GM12874 (cell line): Measurements from ENCODE around the gene CHN2.

Experiments
- CTCF ChIP-seq: IDR thresholded peaks from 2 replicates; pipeline ENCODE4 v1.5.1; 2011; ENCODE audit warnings: low read depth, mild to moderate bottlenecking, control low read depth, low read length, moderate library complexity; ENCODE audit not compliant: insufficient read depth

CHN2 gene

GRCh38 chr7:29229946-29230345 is 35.4 kb downstream of the CHN2 start:
- no peak for TF ChIP-seq CTCF

- no peak for TF ChIP-seq CTCF
These were observed 36.3 kb downstream of the CHN2 start for GRCh38 chr7:29230871-29231345.

- no peak for TF ChIP-seq CTCF
These were observed 37.2 kb downstream of the CHN2 start for GRCh38 chr7:29231671-29232232.

- no peak for TF ChIP-seq CTCF
These were observed 39.9 kb downstream of the CHN2 start for GRCh38 chr7:29234438-29234837.

GRCh38 chr7:29236071-29236580 is 41.6 kb downstream of the CHN2 start:
- no peak for TF ChIP-seq CTCF

- no peak for TF ChIP-seq CTCF
These were observed 42.1 kb downstream of the CHN2 start for GRCh38 chr7:29236649-29237048.

GRCh38 chr7:29237489-29237888 is 42.9 kb downstream of the CHN2 start:
- TF ChIP-seq CTCF: no peak
